HTR-8/SVneo (cell line): Measurements from ENCODE around the gene C14orf180.

Experiments used
- DNase-seq: peaks from one replicate; pipeline ENCODE4 v3.0.0; 2011; ENCODE audit warnings: low spot score, mixed read lengths; ENCODE audit not compliant: insufficient read length
- FAIRE-seq: peaks from 2 replicates; lab custom pipeline; 2011; peaks lifted over from hg19 to GRCh38; lab: Jason Lieb, UNC

Gene C14orf180

GRCh38 chr14:104638190-104638589 lies 58.6 kb downstream of the C14orf180 start:
- DNase-seq (no peak), FAIRE-seq (no peak)

- no peak for DNase-seq
- no peak for FAIRE-seq
These were observed 59.4 kb downstream of the C14orf180 start for GRCh38 chr14:104638927-104639450.

GRCh38 chr14:104639471-104639870 lies 59.9 kb downstream of the C14orf180 start:
- no peak for FAIRE-seq
- no peak for DNase-seq
